A375 (cell line): ENCODE measurements around the gene BIRC3. TPM values are rescaled to one million over a fixed set of nuclear protein-coding genes. Genes with fewer than 3 reads are reported as not detected.

Experiments
- small RNA-seq: library from RNA; depleted of rRNA; stranded (forward); fragments of <200 nt; gene quantifications from one replicate; pipeline ENCODE3, GENCODE V24; 2014
- total RNA-seq: library from RNA; depleted of rRNA; stranded (reverse); fragments of >200 nt; shearing (Covaris generic); gene quantifications from 2 replicates; pipeline ENCODE4 v1.2.3, GENCODE V29; 2014; rRNA removed

BIRC3 gene
- 1.4 and 1.9 TPM in 2 replicates for total RNA-seq

GRCh38 chr11:102317099-102317767, at the start of gene BIRC3:
TSS of gene BIRC3 (plus strand) at chr11:102317484. CDS start at chr11:102324510, 7,026 bp downstream.

GRCh38 chr11:102346748-102347461, 29.6 kb downstream of the BIRC3 start, which contains the start of gene BIRC2:
TSS of gene BIRC2 (plus strand) at chr11:102347214. CDS start at chr11:102349855, 2,641 bp downstream.

Small RNA genes lying within 50 kb of the gene (small RNA-seq; reads per million reads assigned to genes)
- gene AP000942.3 = not detected
- not detected for gene AP000942.4
- not detected for gene RNU6-952P

Other genes starting within 250 kb of the BIRC3 start
- 78.1 and 87.2 TPM in 2 replicates for gene YAP1, start 207.0 kb upstream of the BIRC3 start, total RNA-seq
- gene BIRC2, start 29.7 kb downstream of the BIRC3 start, total RNA-seq = 38.1 and 41.2 TPM in 2 replicates
- gene TMEM123, start 135.3 kb downstream of the BIRC3 start, total RNA-seq = 69.4 and 71.6 TPM in 2 replicates
- not detected in 2 replicates for gene MMP7, start 213.3 kb downstream of the BIRC3 start, total RNA-seq